HepG2 (cell line): ENCODE data around the gene GNPAT. TPM values are rescaled to one million over a fixed set of nuclear protein-coding genes. Genes with fewer than 3 reads are reported as not detected.
A peak's percentile ranks its signal among the peaks of the same experiment; 100 is the strongest.

Experiments used
- ARID4A ChIP-seq: sonication (generic); formaldehyde crosslinking; IDR thresholded peaks from 2 replicates; pipeline ENCODE4 v1.5.0; 2020; ENCODE audit warnings: mild to moderate bottlenecking, missing genetic modification reagents, borderline replicate concordance
- CEBPB ChIP-seq: IDR thresholded peaks from 2 replicates; pipeline ENCODE4 v1.6.1; 2011; ENCODE audit warnings: low read depth, low read length, improper control_type of control experiment, borderline replicate concordance
- HIC2 ChIP-seq: sonication (generic); formaldehyde crosslinking; IDR thresholded peaks from 2 replicates; pipeline ENCODE4 v1.9.0; 2022; ENCODE audit warnings: low read depth, missing genetic modification reagents
- NCOR1 ChIP-seq: fragments of 200-600 bp; sonication (generic); IDR thresholded peaks from 2 replicates; pipeline ENCODE4 v1.7.0; 2017; ENCODE audit warnings: antibody characterized with exemption, low read length, borderline replicate concordance
- NFKB2 ChIP-seq: sonication (generic); formaldehyde crosslinking; IDR thresholded peaks from 2 replicates; pipeline ENCODE4 v1.4.0; 2020; ENCODE audit warnings: missing genetic modification reagents, borderline replicate concordance
- PREB ChIP-seq: sonication (generic); formaldehyde crosslinking; IDR thresholded peaks from 2 replicates; pipeline ENCODE4 v1.4.0; 2020; ENCODE audit warnings: missing genetic modification reagents
- SOX5 ChIP-seq: IDR thresholded peaks from 2 replicates; pipeline ENCODE4 v1.6.1; 2016; ENCODE audit warnings: borderline replicate concordance
- TARDBP ChIP-seq: sonication (generic); formaldehyde crosslinking; IDR thresholded peaks from 2 replicates; pipeline ENCODE4 v1.8.0; 2022; ENCODE audit warnings: mild to moderate bottlenecking, missing genetic modification reagents
- TCF7 ChIP-seq: sonication (generic); IDR thresholded peaks from 2 replicates; pipeline ENCODE4 v1.6.1; 2016; ENCODE audit warnings: antibody characterized with exemption, low read depth
- TEAD2 ChIP-seq: sonication (generic); formaldehyde crosslinking; IDR thresholded peaks from 2 replicates; pipeline ENCODE4 v1.9.0; 2021; ENCODE audit warnings: missing genetic modification reagents
- ZBTB20 ChIP-seq: sonication (generic); formaldehyde crosslinking; IDR thresholded peaks from 2 replicates; pipeline ENCODE4 v1.8.1; 2023; ENCODE audit warnings: missing genetic modification reagents, low read depth, mild to moderate bottlenecking, borderline replicate concordance
- polyA plus RNA-seq, 8 experiments: library from polyadenylated mRNA; depleted of rRNA in 3 of 8; stranded (reverse) in 7 of 8; unstranded in 1 of 8; fragments of >200 nt; fragmentation: Illumina TruSeq in 4 of 8; extraction: Trizol in 4 of 8; gene quantifications; 2 replicates each; pipeline versions ENCODE4 v1.2.1 to v1.2.3, GENCODE V29; 2011 to 2016; ENCODE audit warnings: low read depth in 4 of 8, missing spikeins in 1 of 8, mixed read lengths in 1 of 8; ENCODE audit not compliant: insufficient read depth in 1 of 8
- total RNA-seq, 5 experiments: library from RNA; depleted of rRNA; stranded (reverse); fragments of >200 nt; fragmentation: Illumina TruSeq; extraction: Trizol; gene quantifications; 2 replicates each; pipeline ENCODE4 v1.2.3, GENCODE V29; 2016; ENCODE audit warnings: low read depth in 1 of 5
- TF ChIP-seq, protein P1 (sequence below): sonication (generic); formaldehyde crosslinking; IDR thresholded peaks from 2 replicates; pipeline ENCODE4 v1.5.0; 2020; ENCODE audit warnings: mild to moderate bottlenecking, missing genetic modification reagents
- TF ChIP-seq, protein P2 (sequence below): sonication (generic); formaldehyde crosslinking; IDR thresholded peaks from 2 replicates; pipeline ENCODE4 v1.4.0; 2020; ENCODE audit warnings: mild to moderate bottlenecking, missing genetic modification reagents, borderline replicate concordance

Gene GNPAT
- total and polyA plus RNA-seq, 2 of the 13 experiments (the other 11 are each of a cell fraction or from before 2014, with no cell fraction given) = 58.3 to 114 TPM

- TF ChIP-seq PREB (no peak), NCOR1 (peak; percentile 91; the same call in 1 of the 2 replicates), HIC2 (0 out of 2 replicates have a peak, but pooled peaks have one; percentile 18), TCF7 (peak; percentile 82), NFKB2 (CRISPR knock-in tag) (no peak), ZBTB20 (CRISPR knock-in tag) (peak; percentile 82), ARID4A (CRISPR knock-in tag) (peak; percentile 15; the same call in 1 of the 2 replicates), CEBPB (peak; percentile 71; the same call in 1 of the 2 replicates), TARDBP (CRISPR knock-in tag) (peak; percentile 77; the same call in 1 of the 2 replicates), TEAD2 (no peak), SOX5 (CRISPR knock-in tag) (peak; percentile 76)
- TF ChIP-seq, protein P1, sequence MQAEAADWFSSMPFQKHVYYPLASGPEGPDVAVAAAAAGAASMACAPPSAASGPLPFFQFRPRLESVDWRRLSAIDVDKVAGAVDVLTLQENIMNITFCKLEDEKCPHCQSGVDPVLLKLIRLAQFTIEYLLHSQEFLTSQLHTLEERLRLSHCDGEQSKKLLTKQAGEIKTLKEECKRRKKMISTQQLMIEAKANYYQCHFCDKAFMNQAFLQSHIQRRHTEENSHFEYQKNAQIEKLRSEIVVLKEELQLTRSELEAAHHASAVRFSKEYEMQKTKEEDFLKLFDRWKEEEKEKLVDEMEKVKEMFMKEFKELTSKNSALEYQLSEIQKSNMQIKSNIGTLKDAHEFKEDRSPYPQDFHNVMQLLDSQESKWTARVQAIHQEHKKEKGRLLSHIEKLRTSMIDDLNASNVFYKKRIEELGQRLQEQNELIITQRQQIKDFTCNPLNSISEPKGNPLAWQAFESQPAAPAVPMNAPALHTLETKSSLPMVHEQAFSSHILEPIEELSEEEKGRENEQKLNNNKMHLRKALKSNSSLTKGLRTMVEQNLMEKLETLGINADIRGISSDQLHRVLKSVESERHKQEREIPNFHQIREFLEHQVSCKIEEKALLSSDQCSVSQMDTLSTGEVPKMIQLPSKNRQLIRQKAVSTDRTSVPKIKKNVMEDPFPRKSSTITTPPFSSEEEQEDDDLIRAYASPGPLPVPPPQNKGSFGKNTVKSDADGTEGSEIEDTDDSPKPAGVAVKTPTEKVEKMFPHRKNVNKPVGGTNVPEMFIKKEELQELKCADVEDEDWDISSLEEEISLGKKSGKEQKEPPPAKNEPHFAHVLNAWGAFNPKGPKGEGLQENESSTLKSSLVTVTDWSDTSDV (CRISPR knock-in tag) = no peak
- TF ChIP-seq, protein P2, sequence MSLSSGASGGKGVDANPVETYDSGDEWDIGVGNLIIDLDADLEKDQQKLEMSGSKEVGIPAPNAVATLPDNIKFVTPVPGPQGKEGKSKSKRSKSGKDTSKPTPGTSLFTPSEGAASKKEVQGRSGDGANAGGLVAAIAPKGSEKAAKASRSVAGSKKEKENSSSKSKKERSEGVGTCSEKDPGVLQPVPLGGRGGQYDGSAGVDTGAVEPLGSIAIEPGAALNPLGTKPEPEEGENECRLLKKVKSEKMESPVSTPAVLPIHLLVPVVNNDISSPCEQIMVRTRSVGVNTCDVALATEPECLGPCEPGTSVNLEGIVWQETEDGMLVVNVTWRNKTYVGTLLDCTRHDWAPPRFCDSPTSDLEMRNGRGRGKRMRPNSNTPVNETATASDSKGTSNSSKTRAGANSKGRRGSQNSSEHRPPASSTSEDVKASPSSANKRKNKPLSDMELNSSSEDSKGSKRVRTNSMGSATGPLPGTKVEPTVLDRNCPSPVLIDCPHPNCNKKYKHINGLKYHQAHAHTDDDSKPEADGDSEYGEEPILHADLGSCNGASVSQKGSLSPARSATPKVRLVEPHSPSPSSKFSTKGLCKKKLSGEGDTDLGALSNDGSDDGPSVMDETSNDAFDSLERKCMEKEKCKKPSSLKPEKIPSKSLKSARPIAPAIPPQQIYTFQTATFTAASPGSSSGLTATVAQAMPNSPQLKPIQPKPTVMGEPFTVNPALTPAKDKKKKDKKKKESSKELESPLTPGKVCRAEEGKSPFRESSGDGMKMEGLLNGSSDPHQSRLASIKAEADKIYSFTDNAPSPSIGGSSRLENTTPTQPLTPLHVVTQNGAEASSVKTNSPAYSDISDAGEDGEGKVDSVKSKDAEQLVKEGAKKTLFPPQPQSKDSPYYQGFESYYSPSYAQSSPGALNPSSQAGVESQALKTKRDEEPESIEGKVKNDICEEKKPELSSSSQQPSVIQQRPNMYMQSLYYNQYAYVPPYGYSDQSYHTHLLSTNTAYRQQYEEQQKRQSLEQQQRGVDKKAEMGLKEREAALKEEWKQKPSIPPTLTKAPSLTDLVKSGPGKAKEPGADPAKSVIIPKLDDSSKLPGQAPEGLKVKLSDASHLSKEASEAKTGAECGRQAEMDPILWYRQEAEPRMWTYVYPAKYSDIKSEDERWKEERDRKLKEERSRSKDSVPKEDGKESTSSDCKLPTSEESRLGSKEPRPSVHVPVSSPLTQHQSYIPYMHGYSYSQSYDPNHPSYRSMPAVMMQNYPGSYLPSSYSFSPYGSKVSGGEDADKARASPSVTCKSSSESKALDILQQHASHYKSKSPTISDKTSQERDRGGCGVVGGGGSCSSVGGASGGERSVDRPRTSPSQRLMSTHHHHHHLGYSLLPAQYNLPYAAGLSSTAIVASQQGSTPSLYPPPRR (CRISPR knock-in tag) = peak; percentile 86; the same call in 1 of the 2 replicates
Observed at GRCh38 chr1:231233735-231234417, 7.1 kb upstream of the GNPAT start (continued).
